ENCODE results near the gene RPL36AL. TPM values are rescaled to one million over a fixed set of nuclear protein-coding genes. Genes with fewer than 3 reads are reported as not detected.
A peak's percentile ranks its signal among the peaks of the same experiment; 100 is the strongest.

RPL36AL gene
- total RNA-seq, 1 experiment from 2014 or later, result 408 TPM

DNA sequence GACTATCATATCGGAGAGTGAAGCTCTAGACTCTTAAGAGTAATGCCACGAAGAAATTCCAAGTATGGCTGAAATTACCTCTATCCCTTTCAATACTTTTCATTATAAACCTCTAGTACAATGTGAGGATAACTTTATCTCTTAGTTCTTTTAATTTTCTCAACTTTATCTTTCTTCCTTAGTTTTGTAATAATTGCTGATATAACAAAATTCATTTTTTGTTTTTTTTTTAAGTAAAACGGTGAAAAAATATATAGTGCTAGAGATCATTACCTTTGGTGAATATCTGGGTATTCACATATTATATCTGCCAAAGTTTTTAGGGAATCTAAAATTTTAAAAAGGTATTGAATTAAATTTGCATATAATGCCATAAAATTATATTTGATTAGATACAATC, 34.1 kb upstream of the RPL36AL start:
- intact Hi-C loops (cut with micrococcal nuclease), result no loop called here
- H3K36me3 ChIP-seq (ENCODE audit: low read depth, low read length), result peaks cover 29% of the 10 kb centered on the region
- BruUV-seq (replicated peaks), result no TSS peak

DNA sequence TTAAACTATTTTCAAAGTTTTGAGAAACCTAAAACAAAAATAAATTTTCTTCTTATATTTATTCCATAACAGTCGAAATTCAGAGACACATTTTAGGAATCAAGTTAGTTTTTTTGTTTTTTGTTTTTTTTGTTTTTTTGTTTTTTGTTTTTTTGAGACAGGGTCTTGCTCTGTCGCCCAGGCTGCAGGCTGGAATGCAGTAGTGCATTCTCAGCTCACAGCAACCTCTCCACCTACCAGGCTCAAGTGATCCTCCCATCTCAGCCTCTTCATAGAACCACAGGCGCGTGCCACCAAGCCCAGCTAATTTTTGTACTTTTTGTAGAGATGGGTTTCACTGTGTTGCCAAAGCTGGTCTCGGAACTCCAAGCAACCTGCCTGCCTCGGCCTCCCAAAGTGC, 33.1 kb upstream of the RPL36AL start:
- Histone ChIP-seq H3K4me1 (ENCODE audit: insufficient read depth, low read length) (peaks cover 17% of the 10 kb centered on the region), H3F3A (ENCODE audit: low read length, unreplicated experiment) (no peaks in the 10 kb centered on the region), H3K4me2 (ENCODE audit: low read length) (no peak overlapping the region), H3K4me3 (ENCODE audit: low read length) (no peak overlapping the region), H3K9me3 (ENCODE audit: low read length) (no peaks in the 10 kb centered on the region), H4K20me1 (ENCODE audit: low read length) (no peaks in the 10 kb centered on the region), H3K9ac (ENCODE audit: low read length) (no peak overlapping the region), H3K36me3 (ENCODE audit: low read depth, low read length) (peaks cover 25% of the 10 kb centered on the region), H2AFZ (ENCODE audit: low read length) (no peak overlapping the region), H3K27me3 (ENCODE audit: low read length) (no peaks in the 10 kb centered on the region), H3K79me2 (ENCODE audit: low read length) (no peaks in the 10 kb centered on the region), H3K27ac (ENCODE audit: low read length) (no peak overlapping the region), H3K9me2 (replicated peaks; ENCODE audit: low read length) (no peaks in the 10 kb centered on the region)
- TF ChIP-seq, protein P1, sequence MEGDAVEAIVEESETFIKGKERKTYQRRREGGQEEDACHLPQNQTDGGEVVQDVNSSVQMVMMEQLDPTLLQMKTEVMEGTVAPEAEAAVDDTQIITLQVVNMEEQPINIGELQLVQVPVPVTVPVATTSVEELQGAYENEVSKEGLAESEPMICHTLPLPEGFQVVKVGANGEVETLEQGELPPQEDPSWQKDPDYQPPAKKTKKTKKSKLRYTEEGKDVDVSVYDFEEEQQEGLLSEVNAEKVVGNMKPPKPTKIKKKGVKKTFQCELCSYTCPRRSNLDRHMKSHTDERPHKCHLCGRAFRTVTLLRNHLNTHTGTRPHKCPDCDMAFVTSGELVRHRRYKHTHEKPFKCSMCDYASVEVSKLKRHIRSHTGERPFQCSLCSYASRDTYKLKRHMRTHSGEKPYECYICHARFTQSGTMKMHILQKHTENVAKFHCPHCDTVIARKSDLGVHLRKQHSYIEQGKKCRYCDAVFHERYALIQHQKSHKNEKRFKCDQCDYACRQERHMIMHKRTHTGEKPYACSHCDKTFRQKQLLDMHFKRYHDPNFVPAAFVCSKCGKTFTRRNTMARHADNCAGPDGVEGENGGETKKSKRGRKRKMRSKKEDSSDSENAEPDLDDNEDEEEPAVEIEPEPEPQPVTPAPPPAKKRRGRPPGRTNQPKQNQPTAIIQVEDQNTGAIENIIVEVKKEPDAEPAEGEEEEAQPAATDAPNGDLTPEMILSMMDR (conservative IDR thresholded peaks at IDR 0.05; ENCODE audit: low read depth, low read length), result no peak
- no peak for TF ChIP-seq EZH2phosphoT487 (IDR thresholded peaks at IDR 0.05; ENCODE audit: borderline replicate concordance, low read length)
- no peak for TF ChIP-seq EZH2 (IDR thresholded peaks at IDR 0.05; ENCODE audit: low read length, unreplicated experiment)
- intact Hi-C loops (cut with micrococcal nuclease), result no loop called here
- DNase-seq, result no peak
- CTCF ChIA-PET, result no interaction called here
- POLR2A ChIA-PET (ENCODE audit: unreplicated experiment), result no interaction called here
- ATAC-seq, result no peak
- no TSS peak for BruUV-seq (replicated peaks)

More for the DNA sequence above, 34.1 kb upstream of the RPL36AL start:
- Histone ChIP-seq H3K4me1 (ENCODE audit: insufficient read depth, low read length) (peaks cover 27% of the 10 kb centered on the region), H3K9me2 (replicated peaks; ENCODE audit: low read length) (no peaks in the 10 kb centered on the region), H3K9me3 (ENCODE audit: low read length) (no peaks in the 10 kb centered on the region), H3K4me3 (ENCODE audit: low read length) (no peak overlapping the region), H4K20me1 (ENCODE audit: low read length) (no peaks in the 10 kb centered on the region), H3K27me3 (ENCODE audit: low read length) (no peaks in the 10 kb centered on the region), H2AFZ (ENCODE audit: low read length) (no peak overlapping the region), H3K27ac (ENCODE audit: low read length) (no peak overlapping the region), H3K9ac (ENCODE audit: low read length) (no peak overlapping the region), H3F3A (ENCODE audit: low read length, unreplicated experiment) (peaks cover 5% of the 10 kb centered on the region), H3K4me2 (ENCODE audit: low read length) (no peak overlapping the region), H3K79me2 (ENCODE audit: low read length) (no peaks in the 10 kb centered on the region)
- DNase-seq, result no peak
- TF ChIP-seq EZH2phosphoT487 (IDR thresholded peaks at IDR 0.05; ENCODE audit: borderline replicate concordance, low read length) (no peak), EZH2 (IDR thresholded peaks at IDR 0.05; ENCODE audit: low read length, unreplicated experiment) (no peak)
- TF ChIP-seq, protein P1 (conservative IDR thresholded peaks at IDR 0.05; ENCODE audit: low read depth, low read length), result no peak
- ATAC-seq, result no peak
- CTCF ChIA-PET, result no interaction called here
- POLR2A ChIA-PET (ENCODE audit: unreplicated experiment), result no interaction called here

DNA sequence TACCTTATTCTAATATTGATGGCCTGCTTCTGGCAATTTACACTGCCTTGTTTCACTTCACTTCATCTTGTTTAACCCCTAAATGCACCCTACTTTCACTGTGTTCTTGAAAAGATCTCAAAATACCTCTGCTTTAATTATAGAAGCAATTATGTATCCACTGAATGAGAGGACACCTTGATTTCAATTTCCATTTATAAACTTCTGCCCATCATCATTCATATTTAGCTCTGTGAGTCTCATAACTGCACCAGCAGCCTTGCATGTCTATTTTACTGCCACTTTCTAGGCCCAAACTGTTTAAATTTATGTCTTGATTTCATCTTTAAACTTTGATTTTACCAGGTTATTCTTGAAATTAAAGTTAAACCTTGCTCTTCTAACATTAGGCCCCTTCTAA, 21.7 kb upstream of the RPL36AL start:
- H3K9ac ChIP-seq (ENCODE audit: low read length), result no peak overlapping the region
- no peaks in the 10 kb centered on the region for H3K9me2 ChIP-seq (replicated peaks; ENCODE audit: low read length)
- H3K36me3 ChIP-seq (ENCODE audit: low read depth, low read length), result peaks cover 26% of the 10 kb centered on the region
- intact Hi-C loops (cut with micrococcal nuclease), result no loop called here
- no peaks in the 10 kb centered on the region for H3K27me3 ChIP-seq (ENCODE audit: low read length)
- no peak overlapping the region for H3K4me2 ChIP-seq (ENCODE audit: low read length)
- H2AFZ ChIP-seq (ENCODE audit: low read length), result peak overlapping the region; percentile 10; the same call in 1 of the 2 replicates
- H3K27ac ChIP-seq (ENCODE audit: low read length), result peak overlapping the region; percentile 6; the same call in 1 of the 2 replicates
- ChIA-PET POLR2A (ENCODE audit: unreplicated experiment) (interaction anchor here (0.6 to 0.7 kb wide), 2 partner anchors 12 to 68 kb away, joined by 3 to 5 read pairs; no protein-coding TSS in a partner anchor), CTCF (no interaction called here)
- DNase-seq, result no peak
- no peak for ATAC-seq
- H3K4me3 ChIP-seq (ENCODE audit: low read length), result no peak overlapping the region
- peaks cover 56% of the 10 kb centered on the region for H3K79me2 ChIP-seq (ENCODE audit: low read length)
- H3F3A ChIP-seq (ENCODE audit: low read length, unreplicated experiment), result no peaks in the 10 kb centered on the region
- no peaks in the 10 kb centered on the region for H3K9me3 ChIP-seq (ENCODE audit: low read length)
- peaks cover 18% of the 10 kb centered on the region; the same call in 1 of the 2 replicates for H3K4me1 ChIP-seq (ENCODE audit: insufficient read depth, low read length)
- no TSS peak for BruUV-seq (replicated peaks)
- H4K20me1 ChIP-seq (ENCODE audit: low read length), result no peaks in the 10 kb centered on the region
- TF ChIP-seq, protein P1 (conservative IDR thresholded peaks at IDR 0.05; ENCODE audit: low read depth, low read length), result no peak
- TF ChIP-seq EZH2 (IDR thresholded peaks at IDR 0.05; ENCODE audit: low read length, unreplicated experiment) (no peak), EZH2phosphoT487 (IDR thresholded peaks at IDR 0.05; ENCODE audit: borderline replicate concordance, low read length) (no peak)

Data from PC-3 (cell line).